ENCODE data around the gene SLK.

SLK gene

GRCh38 chr10:103931603-103932002, 35.3 kb upstream of the SLK start:
- Histone ChIP-seq H3K27me3 (ENCODE audit: control insufficient read depth, insufficient read depth, low read length) (no peaks in the 10 kb centered on the region), H3K27ac (no peak overlapping the region), H3K79me2 (no peaks in the 10 kb centered on the region), H3K9ac (no peak overlapping the region), H3K4me3 (ENCODE audit: low read depth, low read length) (no peak overlapping the region), H3K4me2 (ENCODE audit: low read length) (no peak overlapping the region), H2AFZ (no peak overlapping the region), H3K9me3 (ENCODE audit: control insufficient read depth, low read length) (no peaks in the 10 kb centered on the region), H3K36me3 (ENCODE audit: control insufficient read depth, insufficient read depth, low read length) (no peaks in the 10 kb centered on the region), H3K4me1 (no peaks in the 10 kb centered on the region)
- TF ChIP-seq, protein P1, sequence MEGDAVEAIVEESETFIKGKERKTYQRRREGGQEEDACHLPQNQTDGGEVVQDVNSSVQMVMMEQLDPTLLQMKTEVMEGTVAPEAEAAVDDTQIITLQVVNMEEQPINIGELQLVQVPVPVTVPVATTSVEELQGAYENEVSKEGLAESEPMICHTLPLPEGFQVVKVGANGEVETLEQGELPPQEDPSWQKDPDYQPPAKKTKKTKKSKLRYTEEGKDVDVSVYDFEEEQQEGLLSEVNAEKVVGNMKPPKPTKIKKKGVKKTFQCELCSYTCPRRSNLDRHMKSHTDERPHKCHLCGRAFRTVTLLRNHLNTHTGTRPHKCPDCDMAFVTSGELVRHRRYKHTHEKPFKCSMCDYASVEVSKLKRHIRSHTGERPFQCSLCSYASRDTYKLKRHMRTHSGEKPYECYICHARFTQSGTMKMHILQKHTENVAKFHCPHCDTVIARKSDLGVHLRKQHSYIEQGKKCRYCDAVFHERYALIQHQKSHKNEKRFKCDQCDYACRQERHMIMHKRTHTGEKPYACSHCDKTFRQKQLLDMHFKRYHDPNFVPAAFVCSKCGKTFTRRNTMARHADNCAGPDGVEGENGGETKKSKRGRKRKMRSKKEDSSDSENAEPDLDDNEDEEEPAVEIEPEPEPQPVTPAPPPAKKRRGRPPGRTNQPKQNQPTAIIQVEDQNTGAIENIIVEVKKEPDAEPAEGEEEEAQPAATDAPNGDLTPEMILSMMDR (IDR thresholded peaks at IDR 0.05): no peak

DNA sequence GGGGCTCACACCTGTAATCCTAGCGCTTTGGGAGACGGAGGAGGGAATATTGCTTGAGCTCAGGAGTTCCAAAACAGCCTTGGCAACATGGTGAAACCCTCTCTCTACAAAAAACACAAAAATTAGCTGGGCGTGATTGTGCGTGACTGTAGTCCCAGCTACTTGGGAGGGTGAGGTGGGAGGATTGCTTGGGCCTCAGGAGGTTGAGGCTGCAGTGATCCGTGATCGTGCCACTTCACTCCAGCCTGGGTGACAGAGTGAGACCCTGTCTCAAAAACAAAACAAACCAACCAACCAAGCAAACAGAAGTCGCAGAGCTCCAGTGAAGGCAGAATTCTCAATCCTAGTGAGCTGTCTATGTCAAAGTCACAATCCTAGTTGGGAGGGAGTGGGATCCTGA, 34.7 kb upstream of the SLK start:
- Histone ChIP-seq H3K27me3 (ENCODE audit: control insufficient read depth, insufficient read depth, low read length) (no peaks in the 10 kb centered on the region), H3K9me3 (ENCODE audit: control insufficient read depth, low read length) (no peaks in the 10 kb centered on the region), H3K4me1 (no peaks in the 10 kb centered on the region), H3K4me3 (ENCODE audit: low read depth, low read length) (no peak overlapping the region), H3K79me2 (no peaks in the 10 kb centered on the region), H3K4me2 (ENCODE audit: low read length) (no peak overlapping the region), H3K9ac (no peak overlapping the region), H3K36me3 (ENCODE audit: control insufficient read depth, insufficient read depth, low read length) (no peaks in the 10 kb centered on the region), H3K27ac (no peak overlapping the region), H2AFZ (no peak overlapping the region)
- TF ChIP-seq, protein P1 (IDR thresholded peaks at IDR 0.05): no peak

DNA sequence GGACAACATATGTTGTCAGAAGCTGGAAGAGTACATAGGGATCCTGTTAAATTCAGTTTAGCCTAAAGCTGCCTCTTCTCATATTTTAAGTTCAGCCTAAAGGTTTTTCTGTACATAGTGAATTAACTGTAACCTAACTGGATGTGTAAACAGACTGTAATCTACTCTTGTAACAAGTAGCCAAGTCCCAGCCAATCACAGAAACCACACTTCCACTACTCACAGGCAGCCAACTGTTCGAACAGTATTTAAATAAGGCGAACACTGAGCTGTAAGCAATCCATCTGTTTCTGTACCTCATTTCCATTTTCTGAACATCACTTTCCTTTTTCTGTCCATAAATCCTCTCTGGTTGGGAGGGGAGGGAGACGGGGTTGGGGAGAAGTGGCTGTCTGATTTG, 34.0 kb upstream of the SLK start:
- H3K9me3 ChIP-seq (ENCODE audit: control insufficient read depth, low read length): no peaks in the 10 kb centered on the region
- no peak overlapping the region for H3K4me3 ChIP-seq (ENCODE audit: low read depth, low read length)
- no peak overlapping the region for H3K9ac ChIP-seq
- TF ChIP-seq, protein P1 (IDR thresholded peaks at IDR 0.05): no peak
- no peak overlapping the region for H3K27ac ChIP-seq
- H3K36me3 ChIP-seq (ENCODE audit: control insufficient read depth, insufficient read depth, low read length): no peaks in the 10 kb centered on the region
- no peaks in the 10 kb centered on the region for H3K79me2 ChIP-seq
- no peaks in the 10 kb centered on the region for H3K27me3 ChIP-seq (ENCODE audit: control insufficient read depth, insufficient read depth, low read length)
- no peak overlapping the region for H2AFZ ChIP-seq
- H3K4me2 ChIP-seq (ENCODE audit: low read length): no peak overlapping the region
- no peaks in the 10 kb centered on the region for H3K4me1 ChIP-seq

- TF ChIP-seq, protein P1 (IDR thresholded peaks at IDR 0.05): no peak
- Histone ChIP-seq H3K27ac (no peak overlapping the region), H3K27me3 (ENCODE audit: control insufficient read depth, insufficient read depth, low read length) (no peaks in the 10 kb centered on the region), H3K79me2 (no peaks in the 10 kb centered on the region), H3K9ac (no peak overlapping the region), H3K4me1 (no peaks in the 10 kb centered on the region), H2AFZ (peak overlapping the region; percentile 43), H3K36me3 (ENCODE audit: control insufficient read depth, insufficient read depth, low read length) (no peaks in the 10 kb centered on the region), H3K4me2 (ENCODE audit: low read length) (no peak overlapping the region), H3K4me3 (ENCODE audit: low read depth, low read length) (no peak overlapping the region), H3K9me3 (ENCODE audit: control insufficient read depth, low read length) (no peaks in the 10 kb centered on the region)
These were observed 33.3 kb upstream of the SLK start for GRCh38 chr10:103933557-103934121.

- Histone ChIP-seq H3K27ac (no peak overlapping the region), H3K9ac (no peak overlapping the region), H3K79me2 (no peaks in the 10 kb centered on the region), H3K4me2 (ENCODE audit: low read length) (no peak overlapping the region), H3K9me3 (ENCODE audit: control insufficient read depth, low read length) (no peaks in the 10 kb centered on the region), H3K27me3 (ENCODE audit: control insufficient read depth, insufficient read depth, low read length) (no peaks in the 10 kb centered on the region), H3K4me1 (no peaks in the 10 kb centered on the region), H3K36me3 (ENCODE audit: control insufficient read depth, insufficient read depth, low read length) (no peaks in the 10 kb centered on the region), H3K4me3 (ENCODE audit: low read depth, low read length) (no peak overlapping the region), H2AFZ (no peak overlapping the region)
- TF ChIP-seq, protein P1 (IDR thresholded peaks at IDR 0.05): no peak
These were observed 32.6 kb upstream of the SLK start for GRCh38 chr10:103934308-103934707.

All from parathyroid adenoma (tissue), 2 donors.